Mucosa of rectum (tissue), 2 donors: ENCODE results near the gene UBE2D3.
A peak's percentile ranks its signal among the peaks of the same experiment; 100 is the strongest.

Experiments
- H3K27ac ChIP-seq, 2 donors: one replicate each; pipeline ENCODE4 v1.7.0; 2013; ENCODE audit warnings: inconsistent platforms in 2 of 2, low read depth in 2 of 2, low read length in 2 of 2
- H3K27me3 ChIP-seq, 2 donors: one replicate each; pipeline ENCODE4 v1.7.0; 2013; ENCODE audit warnings: low read length in 2 of 2; ENCODE audit not compliant: control insufficient read depth in 2 of 2, insufficient read depth in 2 of 2
- H3K36me3 ChIP-seq, 2 donors: one replicate each; pipeline ENCODE4 v1.7.0; 2013; ENCODE audit warnings: low read length in 2 of 2; ENCODE audit not compliant: control insufficient read depth in 2 of 2, insufficient read depth in 2 of 2
- H3K4me1 ChIP-seq, 2 donors: one replicate each; pipeline ENCODE4 v1.7.0; 2013; ENCODE audit warnings: low read length in 2 of 2, mild to moderate bottlenecking in 1 of 2; ENCODE audit not compliant: control insufficient read depth in 2 of 2, insufficient read depth in 2 of 2
- H3K4me3 ChIP-seq, 2 donors: one replicate each; pipeline ENCODE4 v1.7.0; 2013; ENCODE audit warnings: low read length in 2 of 2
- H3K9ac ChIP-seq, 2 donors: one replicate each; pipeline ENCODE4 v1.7.0; 2013; ENCODE audit warnings: low read length in 2 of 2, low read depth in 1 of 2, mild to moderate bottlenecking in 1 of 2
- H3K9me3 ChIP-seq, 2 donors: one replicate each; pipeline ENCODE4 v1.7.0; 2013; ENCODE audit warnings: low read length in 2 of 2; ENCODE audit not compliant: control insufficient read depth in 2 of 2
- donor health status: healthy.
- donor health status: Normal muscosa, but diverticular disease.

UBE2D3 gene

GRCh38 chr4:102832105-102832504 is 4.8 kb upstream of the UBE2D3 start:
- Histone ChIP-seq H3K36me3 (no peaks in the 10 kb centered on the region), H3K9ac (no peak overlapping the region), H3K27ac (no peak overlapping the region), H3K9me3 (no peaks in the 10 kb centered on the region), H3K27me3 (no peaks in the 10 kb centered on the region), H3K4me1 (peaks cover 8 to 12% of the 10 kb centered on the region in 2 donors), H3K4me3 (no peak overlapping the region)

- no peaks in the 10 kb centered on the region for H3K9me3 ChIP-seq
- H3K4me3 ChIP-seq: no peak overlapping the region
- no peaks in the 10 kb centered on the region for H3K27me3 ChIP-seq
- H3K36me3 ChIP-seq: no peaks in the 10 kb centered on the region
- peaks cover 8 to 18% of the 10 kb centered on the region in 2 donors for H3K4me1 ChIP-seq
- H3K9ac ChIP-seq: no peak overlapping the region
- no peak overlapping the region for H3K27ac ChIP-seq
Measured at GRCh38 chr4:102829803-102830202, 2.5 kb upstream of the UBE2D3 start.

GRCh38 chr4:102828497-102828808 is 1.1 kb upstream of the UBE2D3 start:
- Histone ChIP-seq H3K4me1 (peaks cover 10 to 30% of the 10 kb centered on the region in 2 donors), H3K4me3 (peak overlapping the region; percentile 80 to 89), H3K9ac (peak overlapping the region; percentile 90 to 96), H3K27ac (peak overlapping the region; percentile 99 to 100), H3K27me3 (no peaks in the 10 kb centered on the region), H3K9me3 (no peaks in the 10 kb centered on the region), H3K36me3 (no peaks in the 10 kb centered on the region)

- Histone ChIP-seq H3K36me3 (no peaks in the 10 kb centered on the region), H3K27me3 (no peaks in the 10 kb centered on the region), H3K27ac (peak overlapping the region; percentile 99 to 100), H3K9ac (peak overlapping the region; percentile 96 to 98), H3K4me3 (peak overlapping the region; percentile 80 to 89), H3K4me1 (peaks cover 15 to 36% of the 10 kb centered on the region in 2 donors), H3K9me3 (no peaks in the 10 kb centered on the region)
Measured at GRCh38 chr4:102827674-102828496, 534 bp upstream of the UBE2D3 start.

GRCh38 chr4:102826105-102826889 is 1.1 kb downstream of the UBE2D3 start:
- H3K36me3 ChIP-seq: no peaks in the 10 kb centered on the region
- peak overlapping the region; percentile 99 to 100 for H3K27ac ChIP-seq
- no peaks in the 10 kb centered on the region for H3K9me3 ChIP-seq
- peaks cover 21 to 48% of the 10 kb centered on the region in 2 donors for H3K4me1 ChIP-seq
- peak overlapping the region; percentile 80 to 89 for H3K4me3 ChIP-seq
- peak overlapping the region; percentile 96 to 98 for H3K9ac ChIP-seq
- H3K27me3 ChIP-seq: no peaks in the 10 kb centered on the region

- Histone ChIP-seq H3K27me3 (no peaks in the 10 kb centered on the region), H3K9ac (peak overlapping the region; percentile 96 to 98), H3K4me3 (peak overlapping the region; percentile 80 to 89), H3K27ac (peak overlapping the region; percentile 99 to 100), H3K4me1 (peaks cover 30 to 52% of the 10 kb centered on the region in 2 donors), H3K36me3 (no peaks in the 10 kb centered on the region), H3K9me3 (no peaks in the 10 kb centered on the region)
Measured at GRCh38 chr4:102825261-102826091, 1.9 kb downstream of the UBE2D3 start.

- Histone ChIP-seq H3K9ac (peak overlapping the region; percentile 96 to 98), H3K4me1 (peaks cover 39 to 62% of the 10 kb centered on the region in 2 donors), H3K27me3 (no peaks in the 10 kb centered on the region), H3K9me3 (no peaks in the 10 kb centered on the region), H3K4me3 (peak overlapping the region; percentile 80 to 89), H3K27ac (peak overlapping the region; percentile 5 to 99), H3K36me3 (no peaks in the 10 kb centered on the region)
Measured at GRCh38 chr4:102824398-102824797, 3.0 kb downstream of the UBE2D3 start.

DNA sequence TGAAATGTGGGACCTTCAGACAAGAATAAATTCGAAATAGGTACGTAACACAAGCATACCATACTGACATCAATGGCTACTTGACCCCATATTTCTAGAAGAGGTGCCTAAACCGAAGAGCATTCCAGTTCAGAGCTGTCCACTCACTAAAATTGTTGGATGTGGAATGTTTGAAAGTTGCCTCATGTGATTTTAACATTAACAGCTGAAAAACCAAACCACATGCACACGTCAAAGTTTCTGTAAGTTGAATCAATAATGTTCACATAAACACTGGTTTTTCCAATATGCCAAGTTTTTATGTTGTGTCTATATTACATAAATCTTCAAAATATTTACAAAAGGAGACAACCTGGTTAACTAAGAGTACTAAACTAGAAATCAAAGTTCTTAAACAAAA is 3.5 kb downstream of the UBE2D3 start:
- peak overlapping the region in 1 of 2 donors; percentile 0 for H3K9ac ChIP-seq
- H3K4me1 ChIP-seq: peaks cover 35 to 60% of the 10 kb centered on the region in 2 donors

DNA sequence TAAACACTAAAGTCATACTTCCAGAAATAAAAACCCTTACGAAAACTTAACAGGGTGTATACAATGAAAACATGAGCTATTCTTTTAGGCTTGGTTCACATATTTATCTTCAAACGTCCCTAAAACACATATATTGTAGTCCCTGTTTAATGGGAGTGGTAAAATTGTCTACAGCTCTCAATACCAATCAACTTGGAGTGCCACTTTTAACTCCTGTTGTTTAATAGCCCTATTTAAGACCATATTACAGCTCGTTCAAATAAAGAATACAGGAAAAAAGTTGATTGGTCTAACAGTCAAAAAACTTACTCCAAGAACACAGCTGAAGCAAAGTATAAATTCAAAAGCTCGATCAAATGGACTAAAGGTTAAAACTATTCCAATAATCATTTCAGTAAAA is 3.9 kb downstream of the UBE2D3 start:
- Histone ChIP-seq H3K4me3 (peak overlapping the region; percentile 80 to 89), H3K9ac (peak overlapping the region; percentile 0 to 33), H3K36me3 (no peaks in the 10 kb centered on the region), H3K27me3 (no peaks in the 10 kb centered on the region), H3K27ac (no peak overlapping the region), H3K9me3 (no peaks in the 10 kb centered on the region), H3K4me1 (peaks cover 31 to 60% of the 10 kb centered on the region in 2 donors)

More for the DNA sequence above, 3.5 kb downstream of the UBE2D3 start:
- H3K4me3 ChIP-seq: peak overlapping the region; percentile 80 to 89
- H3K27ac ChIP-seq: peak overlapping the region in 1 of 2 donors; percentile 99
- no peaks in the 10 kb centered on the region for H3K9me3 ChIP-seq
- no peaks in the 10 kb centered on the region for H3K36me3 ChIP-seq
- no peaks in the 10 kb centered on the region for H3K27me3 ChIP-seq
